ENCODE measurements around the gene MYO3B.

GRCh38 chr2:170670651-170671050 is 492.7 kb downstream of the MYO3B start:
- TF ChIP-seq CTCF (IDR thresholded peaks at IDR 0.05): no peak
- no peak for TF ChIP-seq USF1 (CRISPR knock-in tag; IDR thresholded peaks at IDR 0.05)
- no peak for TF ChIP-seq ETV6 (CRISPR knock-in tag; IDR thresholded peaks at IDR 0.05)
- TF ChIP-seq SMAD4 (CRISPR knock-in tag; IDR thresholded peaks at IDR 0.05): no peak
- no peak for TF ChIP-seq HMGXB4 (CRISPR knock-in tag; IDR thresholded peaks at IDR 0.05)

Data from WTC11 (cell line).